Right atrium auricular region (tissue), 2 donors: ENCODE results near the gene CD8B2. TPM values are rescaled to one million over a fixed set of nuclear protein-coding genes. Genes with fewer than 3 reads are reported as not detected.

Experiments used
- DNase-seq: peaks from one replicate; pipeline ENCODE4 v3.0.0-alpha.2; 2019; ENCODE audit warnings: low spot score
- H3K27ac ChIP-seq, 2 donors: fragments of 200-600 bp; sonication (generic); 1 replicate in 1 of 2; 2 replicates in 1 of 2; pipeline ENCODE4 v1.5.1; 2016 to 2019
- H3K27me3 ChIP-seq, 2 donors: fragments of 200-600 bp; sonication (generic); one replicate each; pipeline versions ENCODE4 v1.5.1 to v1.6.0; 2017 to 2019
- H3K36me3 ChIP-seq: fragments of 200-600 bp; sonication (generic); one replicate; pipeline ENCODE4 v1.5.1; 2016
- H3K4me1 ChIP-seq, 2 donors: fragments of 200-600 bp; sonication (generic); one replicate each; pipeline versions ENCODE4 v1.5.1 to v1.6.0; 2017 to 2019
- H3K4me3 ChIP-seq, 2 donors: fragments of 200-600 bp; sonication (generic); 1 replicate in 1 of 2; 2 replicates in 1 of 2; pipeline ENCODE4 v1.5.1; 2017 to 2019; ENCODE audit warnings: mild to moderate bottlenecking in 1 of 2, moderate library complexity in 1 of 2
- H3K9me3 ChIP-seq, 2 donors: fragments of 200-600 bp; sonication (generic); one replicate each; pipeline ENCODE4 v1.5.1; 2019
- CTCF ChIP-seq, 2 donors: fragments of 200-600 bp; sonication (generic); IDR thresholded peaks; one replicate each; pipeline ENCODE4 v1.5.1; 2019; ENCODE audit warnings: antibody characterized with exemption in 2 of 2
- total RNA-seq, 2 donors: library from RNA; depleted of rRNA; stranded (reverse); fragments of >200 nt; gene quantifications; one replicate each; pipeline ENCODE4 v1.1.0, GENCODE V29; 2016

CD8B2 gene
- total RNA-seq, 2 donors from 2014 or later = not detected

- H3K4me3 ChIP-seq = no peak overlapping the region
- no peak for TF ChIP-seq CTCF (IDR thresholded peaks at IDR 0.05)
Observed at GRCh38 chr2:106530866-106531265, 43.7 kb downstream of the CD8B2 start.

GRCh38 chr2:106531676-106532214 lies 44.6 kb downstream of the CD8B2 start:
- Histone ChIP-seq H3K4me3 (no peak overlapping the region), H3K27me3 (no peaks in the 10 kb centered on the region), H3K9me3 (no peaks in the 10 kb centered on the region), H3K27ac (no peak overlapping the region), H3K36me3 (no peaks in the 10 kb centered on the region), H3K4me1 (no peaks in the 10 kb centered on the region)
- TF ChIP-seq CTCF (IDR thresholded peaks at IDR 0.05) = no peak
- DNase-seq = no peak

More at GRCh38 chr2:106530866-106531265, 43.7 kb downstream of the CD8B2 start:
- H3K27ac ChIP-seq = no peak overlapping the region
- no peaks in the 10 kb centered on the region for H3K36me3 ChIP-seq
- H3K9me3 ChIP-seq = no peaks in the 10 kb centered on the region
- no peaks in the 10 kb centered on the region for H3K4me1 ChIP-seq
- no peaks in the 10 kb centered on the region for H3K27me3 ChIP-seq
- no peak for DNase-seq

- Histone ChIP-seq H3K36me3 (no peaks in the 10 kb centered on the region), H3K4me3 (no peak overlapping the region), H3K9me3 (no peaks in the 10 kb centered on the region), H3K27ac (no peak overlapping the region), H3K4me1 (no peaks in the 10 kb centered on the region), H3K27me3 (no peaks in the 10 kb centered on the region)
- TF ChIP-seq CTCF (IDR thresholded peaks at IDR 0.05) = no peak
- DNase-seq = no peak
Observed at GRCh38 chr2:106532236-106532635, 45.1 kb downstream of the CD8B2 start.

- no peak for TF ChIP-seq CTCF (IDR thresholded peaks at IDR 0.05)
- Histone ChIP-seq H3K27me3 (no peaks in the 10 kb centered on the region), H3K4me3 (no peak overlapping the region), H3K4me1 (no peaks in the 10 kb centered on the region), H3K9me3 (no peaks in the 10 kb centered on the region), H3K27ac (no peak overlapping the region), H3K36me3 (no peaks in the 10 kb centered on the region)
- DNase-seq = no peak
Observed at GRCh38 chr2:106534471-106534870, 47.3 kb downstream of the CD8B2 start.

GRCh38 chr2:106536490-106536889 lies 49.3 kb downstream of the CD8B2 start:
- H3K9me3 ChIP-seq = no peaks in the 10 kb centered on the region
- no peak for TF ChIP-seq CTCF (IDR thresholded peaks at IDR 0.05)
- no peak overlapping the region for H3K27ac ChIP-seq
- H3K4me3 ChIP-seq = no peak overlapping the region
- H3K4me1 ChIP-seq = no peaks in the 10 kb centered on the region
- H3K36me3 ChIP-seq = no peaks in the 10 kb centered on the region
- no peaks in the 10 kb centered on the region for H3K27me3 ChIP-seq
- no peak for DNase-seq

- DNase-seq = no peak
- H3K4me3 ChIP-seq = no peak overlapping the region
- H3K27me3 ChIP-seq = no peaks in the 10 kb centered on the region
- H3K27ac ChIP-seq = no peak overlapping the region
- no peaks in the 10 kb centered on the region for H3K36me3 ChIP-seq
- no peaks in the 10 kb centered on the region for H3K4me1 ChIP-seq
- no peak for TF ChIP-seq CTCF (IDR thresholded peaks at IDR 0.05)
- no peaks in the 10 kb centered on the region for H3K9me3 ChIP-seq
Observed at GRCh38 chr2:106537047-106537446, 49.9 kb downstream of the CD8B2 start.
